Loucy (cell line): ENCODE measurements around the gene CAMTA1.

ENCODE experiments used
- H2AFZ ChIP-seq: fragments of 200-600 bp; sonication (generic); 2 replicates; pipeline ENCODE4 v1.6.0; 2016; ENCODE audit warnings: antibody characterized with exemption, mild to moderate bottlenecking, low read length, moderate library complexity
- H3F3A ChIP-seq: fragments of 200-600 bp; 2 replicates; pipeline ENCODE4 v1.6.0; 2016; ENCODE audit warnings: antibody characterized with exemption, low read depth, mild to moderate bottlenecking
- H3K27me3 ChIP-seq: fragments of 200-600 bp; sonication (generic); 2 replicates; pipeline ENCODE4 v1.6.1; 2014; ENCODE audit warnings: low read length, mild to moderate bottlenecking; ENCODE audit not compliant: insufficient read depth, poor library complexity, severe bottlenecking
- H3K36me3 ChIP-seq: fragments of 200-600 bp; sonication (generic); 2 replicates; pipeline ENCODE4 v1.6.1; 2016; ENCODE audit warnings: low read length; ENCODE audit not compliant: insufficient read depth
- H3K4me1 ChIP-seq: fragments of 200-600 bp; sonication (generic); 2 replicates; pipeline ENCODE4 v1.5.1; 2014; ENCODE audit warnings: low read length, mild to moderate bottlenecking; ENCODE audit not compliant: insufficient read depth, poor library complexity, severe bottlenecking
- H3K4me2 ChIP-seq: fragments of 200-600 bp; sonication (generic); 2 replicates; pipeline ENCODE4 v1.6.0; 2014; ENCODE audit warnings: antibody characterized with exemption, low read length, low read depth, mild to moderate bottlenecking; ENCODE audit not compliant: poor library complexity, severe bottlenecking
- H3K4me3 ChIP-seq: fragments of 200-600 bp; sonication (generic); 2 replicates; pipeline ENCODE4 v1.5.1; 2014; ENCODE audit warnings: low read length, mild to moderate bottlenecking, mixed read lengths; ENCODE audit not compliant: poor library complexity, severe bottlenecking
- H3K79me2 ChIP-seq: fragments of 200-600 bp; sonication (generic); 2 replicates; pipeline ENCODE4 v1.6.1; 2014; ENCODE audit warnings: low read length; ENCODE audit not compliant: insufficient read depth
- H3K9ac ChIP-seq: fragments of 200-600 bp; sonication (generic); 2 replicates; pipeline ENCODE4 v1.6.0; 2014; ENCODE audit warnings: mild to moderate bottlenecking, low read depth, low read length, moderate library complexity; ENCODE audit not compliant: poor library complexity, severe bottlenecking
- H3K9me2 ChIP-seq: fragments of 200-600 bp; sonication (generic); replicated peaks from 2 replicates; pipeline ENCODE4 v1.6.1; 2016; ENCODE audit warnings: low read depth, low read length, mixed read lengths
- H3K9me3 ChIP-seq: fragments of 200-600 bp; sonication (generic); 2 replicates; pipeline ENCODE4 v1.6.1; 2014; ENCODE audit warnings: mild to moderate bottlenecking, antibody characterized with exemption, low read length, low read depth; ENCODE audit not compliant: insufficient read depth
- H4K20me1 ChIP-seq: fragments of 200-600 bp; sonication (generic); 2 replicates; pipeline ENCODE4 v1.6.0; 2014; ENCODE audit warnings: antibody characterized with exemption, low read length, mild to moderate bottlenecking; ENCODE audit not compliant: insufficient read depth, poor library complexity, severe bottlenecking
- CTCF ChIP-seq: fragments of 200-600 bp; sonication (generic); conservative IDR thresholded peaks from 2 replicates; pipeline ENCODE4 v1.5.1; 2014; ENCODE audit warnings: mild to moderate bottlenecking, antibody characterized with exemption, low read length
- EZH2phosphoT487 ChIP-seq: fragments of 200-600 bp; IDR thresholded peaks from 2 replicates; pipeline ENCODE4 v1.6.1; 2018; ENCODE audit warnings: antibody characterized with exemption, mild to moderate bottlenecking, moderate library complexity, borderline replicate concordance

Gene CAMTA1

GRCh38 chr1:7505094-7505770, 720.0 kb downstream of the CAMTA1 start:
- Histone ChIP-seq H3K4me2 (no peak overlapping the region), H3F3A (no peaks in the 10 kb centered on the region), H3K36me3 (no peaks in the 10 kb centered on the region), H3K79me2 (no peaks in the 10 kb centered on the region), H3K9ac (no peak overlapping the region), H3K4me1 (no peaks in the 10 kb centered on the region), H3K4me3 (no peak overlapping the region), H4K20me1 (no peaks in the 10 kb centered on the region), H3K27me3 (no peaks in the 10 kb centered on the region), H3K9me3 (no peaks in the 10 kb centered on the region; the same call in 1 of the 2 replicates), H2AFZ (no peak overlapping the region), H3K9me2 (no peaks in the 10 kb centered on the region)
- no peak for TF ChIP-seq EZH2phosphoT487
- TF ChIP-seq CTCF: no peak

- Histone ChIP-seq H3K36me3 (no peaks in the 10 kb centered on the region), H3K9me2 (no peaks in the 10 kb centered on the region), H3K4me1 (no peaks in the 10 kb centered on the region), H2AFZ (no peak overlapping the region), H3K27me3 (no peaks in the 10 kb centered on the region), H4K20me1 (no peaks in the 10 kb centered on the region), H3K9me3 (no peaks in the 10 kb centered on the region; the same call in 1 of the 2 replicates), H3K4me2 (no peak overlapping the region), H3K79me2 (no peaks in the 10 kb centered on the region), H3K9ac (no peak overlapping the region), H3K4me3 (no peak overlapping the region), H3F3A (no peaks in the 10 kb centered on the region)
- TF ChIP-seq EZH2phosphoT487 (no peak), CTCF (no peak)
Observed at GRCh38 chr1:7505771-7506453, 720.7 kb downstream of the CAMTA1 start.

GRCh38 chr1:7506454-7507284, 721.4 kb downstream of the CAMTA1 start:
- Histone ChIP-seq H3K4me2 (no peak overlapping the region), H3K9ac (no peak overlapping the region), H3K9me2 (no peaks in the 10 kb centered on the region), H3K79me2 (no peaks in the 10 kb centered on the region), H3K9me3 (no peaks in the 10 kb centered on the region; the same call in 1 of the 2 replicates), H3K27me3 (no peaks in the 10 kb centered on the region), H2AFZ (no peak overlapping the region), H3K36me3 (no peaks in the 10 kb centered on the region), H3K4me1 (no peaks in the 10 kb centered on the region), H3K4me3 (no peak overlapping the region), H3F3A (no peaks in the 10 kb centered on the region), H4K20me1 (no peaks in the 10 kb centered on the region)
- TF ChIP-seq CTCF (no peak), EZH2phosphoT487 (no peak)
